ENCODE data around the gene TYW1.
"Not testable (repeated sequence)": the region's sequence is repeated elsewhere in the genome, so short reads cannot be mapped to it uniquely, and the experiment has no call there.

TYW1 gene

GRCh38 chr7:67100956-67101361, 104.3 kb downstream of the TYW1 start:
- no peak for DNase-seq
- intact Hi-C loops (cut with DNase I): no loop called here

- intact Hi-C loops (cut with DNase I); DNase-seq: not testable (repeated sequence)
Measured at GRCh38 chr7:67104937-67105336, 108.3 kb downstream of the TYW1 start.

GRCh38 chr7:67105377-67105776, 108.7 kb downstream of the TYW1 start:
- intact Hi-C loops (cut with DNase I): no loop called here
- no peak for DNase-seq

- DNase-seq; intact Hi-C loops (cut with DNase I): not testable (repeated sequence)
Measured at GRCh38 chr7:67106255-67106654, 109.6 kb downstream of the TYW1 start.

- DNase-seq; intact Hi-C loops (cut with DNase I): not testable (repeated sequence)
Measured at GRCh38 chr7:67111342-67111741, 114.7 kb downstream of the TYW1 start.

GRCh38 chr7:67114483-67115246, 118.0 kb downstream of the TYW1 start:
- intact Hi-C loops (cut with DNase I); DNase-seq: not testable (repeated sequence)

- DNase-seq; intact Hi-C loops (cut with DNase I): not testable (repeated sequence)
Measured at GRCh38 chr7:67120491-67120890, 123.9 kb downstream of the TYW1 start.

- intact Hi-C loops (cut with DNase I); DNase-seq: not testable (repeated sequence)
Measured at GRCh38 chr7:67128257-67128656, 131.6 kb downstream of the TYW1 start.

- DNase-seq; intact Hi-C loops (cut with DNase I): not testable (repeated sequence)
Measured at GRCh38 chr7:67130766-67131165, 134.1 kb downstream of the TYW1 start.

- DNase-seq; intact Hi-C loops (cut with DNase I): not testable (repeated sequence)
Measured at GRCh38 chr7:67134912-67135311, 138.3 kb downstream of the TYW1 start.

GRCh38 chr7:67135617-67136486, 139.2 kb downstream of the TYW1 start:
- intact Hi-C loops (cut with DNase I); DNase-seq: not testable (repeated sequence)

- intact Hi-C loops (cut with DNase I); DNase-seq: not testable (repeated sequence)
Measured at GRCh38 chr7:67137489-67137888, 140.9 kb downstream of the TYW1 start.

GRCh38 chr7:67139876-67140275, 143.2 kb downstream of the TYW1 start:
- intact Hi-C loops (cut with DNase I); DNase-seq: not testable (repeated sequence)

GRCh38 chr7:67141001-67141400, 144.4 kb downstream of the TYW1 start:
- intact Hi-C loops (cut with DNase I); DNase-seq: not testable (repeated sequence)

GRCh38 chr7:67143091-67143786, 146.6 kb downstream of the TYW1 start:
- intact Hi-C loops (cut with DNase I); DNase-seq: not testable (repeated sequence)

- intact Hi-C loops (cut with DNase I); DNase-seq: not testable (repeated sequence)
Measured at GRCh38 chr7:67145581-67146193, 149.1 kb downstream of the TYW1 start.

- intact Hi-C loops (cut with DNase I); DNase-seq: not testable (repeated sequence)
Measured at GRCh38 chr7:67149131-67149530, 152.5 kb downstream of the TYW1 start.

- intact Hi-C loops (cut with DNase I): not testable (repeated sequence)
Measured at GRCh38 chr7:67154374-67154773, 157.7 kb downstream of the TYW1 start.

GRCh38 chr7:67156064-67156463, 159.4 kb downstream of the TYW1 start:
- DNase-seq; intact Hi-C loops (cut with DNase I): not testable (repeated sequence)

More at GRCh38 chr7:67154374-67154773, 157.7 kb downstream of the TYW1 start:
- not testable (repeated sequence) for DNase-seq

Measured in head of caudate nucleus (tissue), 42 donors.